NCI-H524 treated with DMSO at 0.1 percent for 48 hours (cell line): ENCODE measurements around the gene MROH7.
A peak's percentile ranks its signal among the peaks of the same experiment; 100 is the strongest.

ENCODE experiments used
- DNase-seq: peaks from one replicate; lab custom pipeline; 2025; lab: John Stamatoyannopoulos, UW

MROH7 gene

DNA sequence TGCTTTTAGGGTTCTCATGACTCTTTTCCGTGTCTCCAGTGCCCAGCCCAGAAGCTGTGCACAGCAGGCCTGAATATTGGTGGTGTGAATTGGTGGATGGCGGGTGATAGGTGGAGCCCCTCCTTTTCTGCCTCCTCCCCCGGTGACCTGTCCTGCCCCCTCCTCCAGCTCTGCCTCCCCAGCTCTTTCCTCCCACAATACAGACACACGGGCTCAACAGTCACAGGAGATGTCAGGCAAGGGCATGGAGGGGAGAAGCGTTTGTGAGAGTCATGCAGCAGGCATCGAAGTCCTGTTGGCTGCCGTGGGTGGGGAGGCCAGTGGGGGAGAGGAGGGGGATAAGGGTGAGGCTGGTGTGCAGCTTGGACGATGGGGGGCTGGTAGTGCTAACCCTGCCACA is 56.8 kb downstream of the MROH7 start:
- no peak for DNase-seq

- no peak for DNase-seq
Observed at GRCh38 chr1:54699936-54700525, 58.4 kb downstream of the MROH7 start.

GRCh38 chr1:54701066-54701465 is 59.5 kb downstream of the MROH7 start:
- DNase-seq: no peak

DNA sequence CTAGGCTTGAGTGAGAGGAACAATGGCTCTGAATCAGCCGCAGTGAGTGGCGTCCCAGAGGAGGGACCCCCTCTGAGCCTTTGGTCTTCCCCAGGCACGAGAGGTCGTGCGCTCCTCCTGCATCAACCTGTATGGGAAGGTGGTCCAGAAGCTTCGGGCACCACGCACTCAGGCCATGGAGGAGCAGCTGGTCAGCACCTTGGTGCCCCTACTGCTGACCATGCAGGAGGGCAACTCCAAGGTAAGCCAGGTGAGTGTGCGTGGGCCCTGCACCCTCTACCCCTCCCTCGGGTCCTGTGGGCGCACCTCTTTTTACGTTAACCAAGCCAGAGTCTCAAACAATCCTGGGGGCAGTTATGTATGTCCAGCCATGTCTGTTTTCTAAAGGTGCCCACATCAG is 60.4 kb downstream of the MROH7 start:
- DNase-seq: no peak

DNA sequence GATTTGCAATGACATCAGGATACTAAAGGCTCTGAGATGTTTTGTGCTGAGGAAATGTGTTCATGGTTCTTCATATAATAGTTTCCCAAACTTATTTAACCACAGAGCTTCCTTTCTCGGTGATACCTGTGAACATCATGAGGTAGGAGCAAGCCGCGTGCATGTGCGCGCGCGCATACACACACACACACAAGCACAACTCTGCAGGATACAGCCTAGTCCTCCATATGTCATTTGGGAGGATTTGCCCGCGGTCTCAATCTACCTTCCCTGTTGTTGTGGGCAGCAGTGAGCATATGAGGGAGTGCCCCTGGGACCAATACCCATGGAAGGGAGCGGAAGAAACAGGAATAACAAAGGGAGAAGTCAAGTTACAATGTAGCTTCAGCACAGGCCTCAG is 61.9 kb downstream of the MROH7 start:
- no peak for DNase-seq

GRCh38 chr1:54705153-54705552 is 63.6 kb downstream of the MROH7 start:
- DNase-seq: no peak

DNA sequence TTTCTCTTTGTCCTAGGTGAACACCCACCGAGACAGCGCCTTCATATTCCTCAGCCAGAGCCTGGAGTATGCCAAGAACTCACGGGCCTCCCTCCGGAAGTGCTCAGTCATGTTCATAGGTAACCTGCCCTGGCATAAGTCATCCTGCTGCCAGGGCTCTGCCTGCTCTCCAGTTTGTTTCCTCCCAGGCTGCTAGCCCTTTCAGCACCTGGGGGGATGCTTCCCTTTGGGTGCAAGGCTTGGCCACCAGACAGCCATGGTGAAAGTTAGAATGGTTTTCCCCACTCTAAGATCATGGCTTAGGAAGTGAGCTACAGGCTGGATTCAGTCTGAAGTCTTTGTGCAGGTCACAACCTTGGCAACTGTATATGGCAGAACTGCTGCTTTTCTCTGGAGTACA is 64.8 kb downstream of the MROH7 start:
- DNase-seq: no peak

DNA sequence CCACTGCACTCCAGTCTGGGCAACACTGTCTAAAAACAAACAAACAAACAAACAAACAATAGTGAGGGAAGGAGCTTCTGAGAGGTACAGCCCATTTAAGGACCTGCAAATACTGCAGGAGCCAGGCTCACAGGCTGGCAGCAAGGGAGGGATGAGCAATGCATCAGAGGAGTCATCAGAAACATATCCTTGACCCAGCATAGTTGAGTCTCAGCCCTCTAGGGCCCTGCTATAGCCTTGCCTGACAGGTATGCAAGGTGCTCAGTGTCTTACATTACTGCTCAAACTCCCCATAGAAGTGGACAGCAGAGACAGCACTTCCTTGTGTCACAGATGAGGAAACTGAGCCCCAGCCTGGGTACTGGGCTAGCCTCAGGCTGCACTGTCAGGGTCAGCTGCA is 66.8 kb downstream of the MROH7 start:
- DNase-seq: no peak

- no peak for DNase-seq
Observed at GRCh38 chr1:54709547-54710292, 68.1 kb downstream of the MROH7 start.

DNA sequence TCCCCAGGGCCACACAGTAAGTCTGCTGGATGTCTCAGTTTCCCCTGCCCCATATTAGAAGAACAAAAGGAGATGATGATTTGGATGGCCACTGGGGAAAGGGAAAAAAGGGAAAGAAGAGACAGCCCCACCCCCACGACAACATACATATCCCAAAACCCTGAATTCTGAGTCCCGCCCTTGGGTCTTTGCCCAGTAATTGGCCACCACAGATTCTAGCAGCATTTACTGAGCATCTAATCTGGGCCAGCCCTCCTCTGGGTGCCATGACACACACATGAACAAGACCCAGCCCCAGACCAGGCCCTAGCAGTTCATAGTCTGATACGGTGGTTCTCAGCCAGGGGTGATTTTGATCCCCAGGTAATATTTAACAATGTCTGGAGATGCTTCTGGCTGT is 68.8 kb downstream of the MROH7 start:
- DNase-seq: no peak

GRCh38 chr1:54710841-54711240 is 69.3 kb downstream of the MROH7 start:
- DNase-seq: no peak

DNA sequence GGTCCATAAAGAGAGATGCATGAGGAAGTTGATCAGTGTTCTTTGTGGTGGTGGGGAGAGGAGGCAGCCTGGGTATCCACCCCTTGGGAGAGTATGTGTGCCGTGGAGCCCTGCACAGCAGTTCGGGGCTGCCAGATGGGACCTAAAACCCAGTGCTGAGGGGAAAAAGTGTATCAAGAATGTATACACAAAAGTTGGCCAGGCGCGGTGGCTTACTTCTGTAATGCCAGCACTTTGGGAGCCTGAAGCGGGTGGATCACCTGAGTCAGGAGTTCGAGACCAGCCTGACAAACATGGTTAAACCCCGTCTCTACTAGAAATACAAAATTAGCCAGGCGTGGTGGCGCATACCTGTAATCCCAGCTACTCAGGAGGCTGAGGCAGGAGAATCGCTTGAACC is 70.0 kb downstream of the MROH7 start:
- DNase-seq: no peak

GRCh38 chr1:54714881-54715492 is 73.4 kb downstream of the MROH7 start:
- no peak for DNase-seq

DNA sequence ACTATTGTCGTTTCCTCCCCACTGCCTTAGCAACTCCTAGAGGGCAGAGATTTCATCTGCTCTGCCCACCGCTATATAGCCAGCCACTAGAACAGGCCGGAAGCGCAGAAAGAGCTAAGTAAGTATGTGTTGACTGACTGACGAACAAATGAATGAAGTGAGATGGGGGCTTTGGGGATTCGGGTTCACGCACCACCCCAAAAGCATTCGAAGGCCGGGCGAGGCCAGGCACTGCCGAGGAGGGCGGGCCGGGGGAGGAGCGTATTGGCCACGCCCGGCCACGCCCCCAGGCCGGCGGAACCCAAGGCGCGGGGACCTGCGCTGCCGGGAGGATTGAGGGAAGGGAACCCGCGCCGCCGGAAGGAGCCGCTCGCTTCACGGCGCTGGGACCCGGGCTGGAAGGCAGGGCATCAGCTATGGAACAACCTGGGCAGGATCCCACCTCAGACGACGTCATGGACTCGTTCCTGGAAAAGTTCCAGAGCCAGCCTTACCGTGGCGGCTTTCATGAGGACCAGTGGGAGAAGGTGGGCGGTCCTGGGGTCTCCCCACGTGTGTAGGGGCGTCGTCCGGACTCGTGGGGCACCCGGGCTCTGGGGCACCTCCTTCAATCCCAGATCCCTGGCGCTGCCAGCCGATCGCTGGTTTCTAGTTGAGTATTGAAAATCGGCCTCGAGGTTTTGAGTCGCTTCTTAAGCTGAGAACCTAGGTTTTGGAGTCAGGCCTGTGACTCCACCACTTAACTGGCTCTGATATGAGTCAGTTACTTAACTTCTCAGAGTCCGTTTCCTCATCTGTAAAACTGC is 74.1 kb downstream of the MROH7 start, which contains the start of gene TTC4:
TTC4 (plus strand) TSS at position 369 of the 806 bp plus-strand sequence; CDS start at position 417, 48 bp downstream.
- peak; percentile 18 for DNase-seq

GRCh38 chr1:54716299-54717047 is 74.9 kb downstream of the MROH7 start:
- no peak for DNase-seq

- DNase-seq: no peak
Observed at GRCh38 chr1:54721719-54722118, 80.1 kb downstream of the MROH7 start.

DNA sequence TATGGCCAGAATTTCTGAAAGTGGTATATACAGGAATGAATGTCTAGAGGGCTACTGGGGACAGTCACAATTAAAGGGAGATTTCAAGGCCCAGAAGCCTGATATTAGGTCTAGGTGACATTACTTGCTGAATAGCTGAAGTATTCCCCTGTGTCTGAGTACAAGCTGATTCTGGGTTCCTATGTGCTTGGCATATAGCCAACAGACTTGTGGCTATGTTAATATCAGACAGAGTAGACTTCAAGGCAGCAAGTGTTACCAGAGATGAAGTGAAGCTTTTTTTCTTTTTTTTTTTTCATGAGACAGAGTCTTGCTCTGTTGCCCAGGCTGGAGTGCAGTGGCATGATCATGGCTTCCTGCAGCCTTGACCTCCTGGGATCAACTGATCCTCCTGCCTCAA is 82.4 kb downstream of the MROH7 start:
- no peak for DNase-seq

DNA sequence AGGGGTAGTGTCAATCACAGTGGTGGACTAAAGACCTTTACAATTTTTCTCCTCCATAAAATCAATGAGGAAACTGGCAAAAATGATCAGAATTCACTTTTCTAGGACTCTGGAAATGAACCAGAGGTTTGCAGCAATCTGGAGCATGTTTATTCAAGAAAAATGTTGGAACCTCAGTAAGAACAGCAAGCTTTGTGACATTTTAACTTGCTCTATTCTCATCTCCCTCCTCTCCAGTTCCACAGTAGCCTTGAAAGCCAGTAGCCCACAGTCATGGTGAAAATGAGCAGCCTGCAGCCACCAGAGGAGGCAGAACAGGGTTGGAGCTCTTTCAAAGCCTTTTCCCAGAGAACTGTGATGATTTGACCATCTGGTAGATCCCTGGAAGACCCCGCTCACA is 83.2 kb downstream of the MROH7 start:
- no peak for DNase-seq

- no peak for DNase-seq
Observed at GRCh38 chr1:54728027-54728426, 86.4 kb downstream of the MROH7 start.

- DNase-seq: no peak
Observed at GRCh38 chr1:54736685-54737084, 95.1 kb downstream of the MROH7 start.

DNA sequence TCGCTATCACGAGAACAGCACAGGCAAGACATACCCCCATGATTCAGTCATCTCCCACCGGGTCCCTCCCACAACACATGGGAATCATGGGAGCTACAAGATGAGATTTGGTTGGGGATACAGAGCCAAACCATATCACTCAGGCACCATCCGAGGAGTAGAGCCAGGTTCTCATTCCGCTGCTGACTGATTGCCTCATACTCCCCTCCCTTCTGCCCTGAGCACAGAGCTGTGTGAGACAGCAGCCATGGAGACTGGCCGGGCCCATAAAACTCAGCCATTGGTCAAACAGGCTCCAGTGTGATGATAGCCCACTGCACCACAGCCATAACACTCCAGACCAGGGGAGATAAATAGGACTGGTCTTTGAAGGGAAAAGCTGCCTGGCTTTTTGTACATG is 96.7 kb downstream of the MROH7 start:
- DNase-seq: no peak

DNA sequence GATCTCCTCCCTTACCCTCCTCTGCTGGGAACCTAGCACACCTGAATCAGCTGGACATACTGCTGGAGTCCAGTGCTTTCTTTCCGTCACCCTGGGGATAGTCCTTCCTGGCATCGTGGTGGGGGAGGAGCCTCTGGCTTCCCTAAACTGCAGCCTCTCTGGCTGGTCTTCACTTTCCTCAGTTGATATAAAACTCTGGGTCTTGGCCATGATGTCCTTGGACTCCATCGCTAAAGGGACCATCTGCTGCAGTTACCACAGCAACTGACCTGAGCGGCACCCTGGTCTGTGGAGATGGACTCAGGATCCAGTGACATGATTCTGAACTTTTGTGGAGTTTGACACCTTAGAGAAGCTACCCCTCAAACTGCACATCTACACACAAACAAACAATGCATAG is 99.9 kb downstream of the MROH7 start:
- DNase-seq: no peak
